ENCODE results near the gene ST6GALNAC1.
A peak's percentile ranks its signal among the peaks of the same experiment; 100 is the strongest.
"Not testable (repeated sequence)": the region's sequence is repeated elsewhere in the genome, so short reads cannot be mapped to it uniquely, and the experiment has no call there.

The ST6GALNAC1 gene

DNA sequence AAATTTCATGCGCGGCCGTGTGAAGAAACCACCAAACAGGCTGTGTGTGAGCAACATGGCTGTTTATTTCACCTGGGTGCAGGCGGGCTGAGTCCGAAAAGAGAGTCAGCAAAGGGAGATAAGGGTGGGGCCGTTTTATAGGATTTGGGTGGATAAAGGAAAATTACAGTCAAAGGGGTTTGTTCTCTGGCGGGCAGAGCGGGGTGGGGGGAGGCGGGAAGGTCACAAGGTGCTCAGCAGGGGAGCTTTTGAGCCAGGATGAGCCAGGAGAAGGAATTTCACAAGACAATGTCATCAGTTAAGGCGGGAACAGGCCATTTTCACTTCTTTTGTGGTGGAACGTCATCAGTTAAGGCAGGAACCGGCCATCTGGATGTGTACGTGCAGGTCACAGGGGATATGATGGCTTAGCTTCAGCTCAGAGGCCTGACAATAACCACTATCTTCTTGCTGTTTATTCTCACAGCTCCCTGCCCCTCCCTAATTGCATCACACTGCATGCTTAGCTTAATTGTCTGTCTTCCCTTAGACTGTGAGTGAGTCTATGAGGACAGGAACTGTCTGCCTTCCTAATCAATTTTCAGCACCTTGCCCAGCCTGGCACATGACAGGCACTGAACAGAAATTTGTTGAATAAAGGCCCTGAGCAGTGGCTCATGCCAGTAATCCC is 32.3 kb downstream of the ST6GALNAC1 start:
- DNase-seq = not testable (repeated sequence)

DNA sequence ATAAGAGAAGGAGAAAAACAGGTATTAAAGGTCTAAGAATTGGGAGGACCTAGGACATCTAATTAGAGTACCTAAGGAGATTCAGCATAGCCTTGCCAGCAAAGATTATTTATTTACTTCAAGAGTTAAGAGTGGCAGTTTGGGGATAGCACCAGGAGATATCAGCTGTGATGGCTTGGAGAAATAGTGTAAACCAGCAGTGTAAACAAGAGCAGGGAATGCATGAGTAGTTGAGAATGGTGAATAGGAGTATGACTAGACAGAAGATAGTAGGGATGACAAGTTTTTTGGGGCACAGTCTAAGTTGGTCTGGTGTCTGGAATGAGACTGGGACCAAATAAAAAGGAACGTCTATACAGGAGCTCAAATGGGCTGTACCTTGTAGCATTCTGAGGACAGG is 36.9 kb downstream of the ST6GALNAC1 start:
- DNase-seq = not testable (repeated sequence)

GRCh38 chr17:76601065-76601464 is 42.5 kb downstream of the ST6GALNAC1 start:
- DNase-seq = no peak

DNA sequence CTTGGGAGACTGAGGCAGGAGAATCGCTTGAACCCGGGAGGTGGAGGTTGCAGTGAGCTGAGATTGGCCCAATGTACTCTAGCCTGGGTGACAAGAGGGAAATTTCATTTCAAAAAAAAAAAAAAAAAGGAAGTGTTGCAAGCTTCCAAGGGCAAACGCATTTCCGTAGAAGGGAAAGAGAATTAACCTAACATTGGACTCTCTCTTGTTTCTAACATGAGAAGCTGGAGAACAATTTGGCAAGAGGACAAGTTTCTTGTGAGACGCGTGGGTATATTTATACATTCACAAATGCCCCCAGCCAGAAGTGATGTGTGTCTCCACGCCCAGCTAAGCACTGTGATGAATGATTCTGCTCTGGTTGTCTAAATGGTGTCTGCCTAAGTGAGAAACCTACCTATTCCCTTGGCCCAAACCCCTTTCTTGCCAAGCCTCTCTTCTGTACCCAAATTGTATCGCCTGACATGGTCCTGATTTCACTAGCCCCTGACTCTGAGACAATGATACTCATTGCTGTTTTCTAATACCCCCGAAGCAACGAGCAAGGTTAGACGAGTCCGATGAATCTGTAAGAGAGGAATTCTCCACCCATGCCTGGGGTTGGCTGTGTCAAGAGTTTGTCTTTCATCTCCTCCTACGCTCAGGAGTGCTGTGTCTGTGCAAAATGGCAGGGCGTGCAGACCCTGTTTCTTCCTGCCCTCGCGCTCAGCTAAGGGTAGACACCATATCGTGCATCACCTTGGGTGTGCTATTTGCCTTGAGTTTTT is 43.7 kb downstream of the ST6GALNAC1 start:
- no peak for DNase-seq

GRCh38 chr17:76598004-76598439 is 45.5 kb downstream of the ST6GALNAC1 start:
- no peak for DNase-seq

DNA sequence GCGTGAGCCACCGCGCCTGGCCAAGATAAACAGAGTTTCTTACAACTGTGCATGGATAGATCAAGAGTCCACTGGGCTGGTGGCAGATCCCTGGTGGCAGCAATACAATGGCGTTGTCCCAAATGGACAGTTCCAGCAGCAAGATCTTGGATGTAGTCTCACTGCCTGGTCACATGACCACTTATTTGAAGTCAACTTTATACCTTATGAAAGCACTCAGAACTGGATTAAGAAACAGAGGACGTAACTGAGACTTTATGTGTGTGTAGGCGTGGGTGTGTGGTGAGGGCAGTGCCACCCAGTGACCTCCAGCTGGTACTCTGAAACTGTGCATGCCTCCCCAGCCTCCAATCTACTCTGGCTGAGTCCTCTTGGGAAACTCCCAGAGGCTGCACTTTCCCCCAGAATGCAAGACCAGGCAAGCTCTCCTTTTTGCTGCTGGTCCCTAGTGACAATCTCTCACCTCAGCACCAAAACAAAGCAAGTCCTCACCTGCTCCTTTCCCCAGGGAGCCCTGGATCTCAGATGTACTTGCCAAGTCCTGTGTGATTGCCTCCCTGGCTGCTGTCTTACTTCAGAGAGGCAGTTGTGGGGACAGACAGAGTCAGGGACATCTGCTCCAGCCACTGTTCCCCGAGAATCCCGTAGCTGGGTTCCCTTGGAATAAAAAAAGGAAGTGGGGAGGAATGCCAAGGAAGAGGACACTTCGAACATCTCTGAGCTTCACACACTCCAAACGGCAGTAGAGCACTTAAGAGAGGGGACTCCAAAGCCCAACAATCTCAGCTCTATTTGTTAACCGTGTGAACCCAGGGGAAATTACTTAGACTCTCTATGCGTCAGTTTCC is 46.2 kb downstream of the ST6GALNAC1 start:
- DNase-seq = no peak

GRCh38 chr17:76594690-76595089 is 48.9 kb downstream of the ST6GALNAC1 start:
- no peak for DNase-seq

DNA sequence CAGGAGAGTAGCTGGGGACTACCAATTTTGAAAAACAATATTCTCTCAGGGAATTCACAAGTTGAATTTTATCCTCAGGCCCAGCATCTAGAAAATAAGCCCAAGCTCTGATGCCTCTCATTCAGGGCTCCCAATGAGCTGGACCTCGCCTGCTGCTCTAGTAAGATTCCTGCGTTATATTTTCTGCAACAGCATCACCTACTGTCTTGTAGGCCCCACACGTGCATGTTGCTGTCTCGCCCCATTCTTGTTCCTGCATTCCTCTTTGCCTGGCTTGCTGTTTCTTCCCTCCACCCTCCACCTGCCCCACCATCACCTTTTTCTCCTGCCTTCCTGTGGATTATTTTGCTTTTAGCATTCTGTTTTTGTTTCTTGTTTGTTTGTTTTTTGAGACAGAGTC is 49.6 kb downstream of the ST6GALNAC1 start:
- no peak for DNase-seq

DNA sequence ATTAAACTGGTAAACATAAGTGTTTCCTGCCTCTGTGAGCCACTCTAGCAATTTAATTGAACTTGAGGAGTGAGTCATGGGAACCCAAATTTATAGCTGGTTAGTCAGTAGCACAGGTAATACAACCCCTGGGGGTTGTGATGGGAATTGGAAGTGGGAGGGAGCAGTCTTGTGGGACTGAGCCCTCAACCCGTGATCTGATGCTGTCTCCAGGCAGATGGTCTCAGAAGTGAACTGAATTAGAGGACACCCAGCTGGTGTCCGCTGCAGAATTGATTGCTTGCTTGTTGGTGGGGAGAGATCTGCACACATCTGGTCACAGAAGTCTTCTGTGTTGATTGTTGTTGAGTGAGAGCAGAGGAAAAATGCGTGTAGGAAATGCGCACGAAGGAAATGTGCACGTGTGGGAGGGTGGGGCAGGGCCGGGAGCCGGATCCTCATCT is 50.2 kb downstream of the ST6GALNAC1 start:
- DNase-seq = no peak

- DNase-seq = no peak
Measured at GRCh38 chr17:76588182-76588581, 55.4 kb downstream of the ST6GALNAC1 start.

- DNase-seq = no peak
Measured at GRCh38 chr17:76586741-76587487, 56.6 kb downstream of the ST6GALNAC1 start.

DNA sequence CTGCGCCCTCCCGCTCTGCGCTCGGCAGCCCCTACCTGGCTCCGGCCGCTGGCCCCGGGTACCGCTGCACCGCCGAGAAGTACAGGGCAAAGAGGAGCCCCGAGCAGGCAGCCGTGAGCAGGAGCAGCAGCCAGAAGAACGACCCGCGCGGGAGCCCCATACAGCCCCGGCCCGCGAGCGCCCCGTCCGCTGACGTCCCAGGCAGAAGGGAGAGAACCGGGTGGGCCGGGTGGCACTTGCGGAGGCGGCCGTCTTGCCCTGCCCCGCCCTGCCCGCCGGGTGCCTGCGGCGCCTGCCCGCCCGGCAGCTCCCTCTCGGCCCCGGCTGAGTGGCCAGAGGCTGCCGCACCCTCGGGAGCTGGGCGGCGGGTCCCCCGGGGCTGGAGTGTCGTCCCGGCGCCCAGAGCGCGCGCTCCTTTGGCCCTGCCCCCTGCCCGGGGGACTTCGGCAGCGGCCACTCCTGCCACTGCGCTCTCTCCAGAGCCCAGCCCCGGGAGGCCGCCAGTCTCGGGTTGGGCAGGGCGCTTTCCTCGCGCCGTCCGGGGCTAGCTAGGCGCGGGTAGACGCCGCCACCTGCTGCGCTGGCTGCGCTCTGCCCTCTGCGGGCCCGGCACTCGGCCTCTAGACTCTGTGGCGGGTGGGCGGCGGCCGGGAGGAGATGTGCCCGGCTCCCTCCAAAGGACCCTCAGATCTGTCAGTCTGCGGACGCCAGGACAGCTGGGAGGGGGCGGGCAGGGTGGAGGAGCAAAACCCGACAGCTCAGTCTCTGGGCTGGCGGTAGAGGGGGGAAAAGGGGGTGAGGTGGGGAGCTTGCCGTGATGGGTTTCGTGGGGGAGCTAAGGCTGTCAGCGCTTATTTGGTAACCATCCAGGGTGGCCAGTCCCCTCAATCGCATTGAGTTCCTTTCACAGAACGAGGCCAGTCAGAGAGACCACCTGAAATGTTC is 57.6 kb downstream of the ST6GALNAC1 start, which contains the start of gene ST6GALNAC2:
Gene ST6GALNAC2, minus strand, starts transcription at position 212 of the 945 bp plus-strand sequence. Its CDS starts 52 bp downstream, at position 160.
- peak; percentile 45 for DNase-seq

DNA sequence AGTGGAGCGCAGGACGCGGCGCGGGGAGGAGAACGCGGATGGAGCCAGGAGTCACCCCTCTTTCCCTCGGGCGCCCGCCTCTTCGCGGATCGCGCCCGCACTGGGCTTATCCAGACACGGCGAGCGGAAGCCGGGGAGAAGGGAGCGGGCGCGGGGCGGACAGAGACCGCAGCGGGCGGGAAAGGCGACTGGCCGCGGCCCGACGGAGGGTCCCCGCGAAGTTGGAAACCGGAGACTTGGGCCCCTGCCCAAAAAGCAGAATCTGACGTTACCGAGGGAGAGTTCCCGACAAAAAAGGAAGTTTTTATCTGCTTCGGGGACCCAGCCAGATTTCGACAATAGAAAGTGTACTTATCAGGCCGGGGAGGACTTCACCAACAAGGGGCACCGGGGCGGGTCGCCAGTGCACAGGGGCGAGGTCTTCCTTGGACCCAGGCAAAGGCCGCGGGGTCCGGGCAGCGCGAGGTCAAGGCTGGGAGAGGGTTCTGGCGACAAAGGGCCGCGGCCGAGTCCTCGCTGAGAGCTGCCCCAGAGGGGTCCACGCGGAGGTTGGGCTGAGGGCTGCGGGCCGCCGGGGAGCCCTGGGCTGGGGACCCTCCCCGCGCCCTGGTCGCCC is 58.4 kb downstream of the ST6GALNAC1 start:
- peak; percentile 27 for DNase-seq

GRCh38 chr17:76584427-76585032 is 59.0 kb downstream of the ST6GALNAC1 start:
- DNase-seq = no peak

DNA sequence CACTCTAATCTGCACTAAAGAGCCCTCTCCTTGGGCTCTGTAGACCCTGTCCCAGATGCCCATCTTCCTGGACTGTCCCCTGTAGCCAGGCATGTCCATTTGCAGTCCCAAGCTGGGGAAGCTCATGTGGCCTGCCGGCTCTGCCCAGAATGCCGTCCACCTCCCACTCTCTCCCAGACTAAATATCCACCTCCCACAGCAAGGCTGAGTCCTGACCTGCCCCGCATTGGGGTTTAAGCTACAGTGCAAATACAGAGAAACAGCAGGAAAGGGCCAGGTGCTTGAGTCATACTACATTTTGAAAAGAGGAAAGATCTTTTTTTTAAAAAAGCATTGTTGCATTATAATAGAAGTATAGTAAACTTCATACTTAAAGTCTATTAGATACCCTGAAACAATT is 60.9 kb downstream of the ST6GALNAC1 start:
- DNase-seq = no peak

DNA sequence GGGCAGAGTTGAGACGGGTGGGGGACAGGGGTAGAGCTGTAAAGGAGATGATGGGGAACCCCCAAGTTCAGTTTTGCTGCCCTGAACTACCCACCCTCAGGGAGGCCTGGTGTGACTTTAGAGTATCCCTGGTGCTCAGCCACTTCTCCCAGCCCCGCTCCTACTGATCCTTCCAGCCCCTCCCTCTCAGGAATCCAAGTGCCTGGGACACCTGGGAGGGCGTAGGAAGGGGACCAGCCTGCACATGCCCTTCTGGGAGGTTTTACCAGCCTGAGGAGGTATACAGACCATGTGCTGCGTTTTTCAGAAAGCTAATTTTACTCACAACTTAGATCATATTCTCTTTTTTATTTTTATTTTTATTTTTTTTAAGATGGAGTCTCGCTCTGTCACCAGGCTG is 62.0 kb downstream of the ST6GALNAC1 start:
- no peak for DNase-seq

DNA sequence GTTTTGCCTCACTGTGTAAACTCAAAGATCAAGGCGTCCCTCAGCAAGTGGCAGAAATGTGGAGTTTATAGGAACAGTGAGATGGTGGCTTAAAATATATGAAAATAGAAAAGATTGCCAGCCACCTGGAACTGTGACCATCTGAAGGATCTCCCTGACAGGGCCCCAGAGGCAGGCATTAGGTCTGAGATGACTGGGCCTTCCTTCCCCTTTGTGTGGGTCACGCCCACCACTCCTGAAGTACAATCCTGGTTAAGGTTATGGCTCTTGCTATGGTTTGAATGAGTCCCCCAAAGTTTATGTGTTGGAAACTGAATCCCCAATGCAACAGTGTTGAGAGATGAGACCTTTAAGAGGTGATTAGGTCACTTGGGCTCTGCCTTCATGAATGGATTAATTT is 64.3 kb downstream of the ST6GALNAC1 start:
- no peak for DNase-seq

DNA sequence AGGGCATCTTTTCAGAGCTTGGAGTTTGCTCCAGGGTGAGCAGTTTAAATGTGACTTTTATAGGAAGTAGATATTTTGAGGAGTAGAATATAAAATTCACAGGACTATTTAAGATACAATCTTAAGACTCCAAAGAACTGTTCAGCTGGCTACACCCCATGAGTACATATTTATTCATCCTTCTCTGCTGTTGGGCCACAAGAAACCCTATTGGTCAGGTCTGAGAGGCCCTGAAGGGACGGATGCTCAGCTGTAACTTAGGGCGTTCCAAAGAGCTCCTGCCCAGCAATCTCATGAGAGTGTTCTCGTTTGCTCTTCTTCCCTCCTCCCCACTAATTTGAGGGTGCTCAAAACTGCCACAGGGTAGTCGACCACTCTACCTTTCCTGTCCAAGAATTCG is 65.2 kb downstream of the ST6GALNAC1 start:
- no peak for DNase-seq

- no peak for DNase-seq
Measured at GRCh38 chr17:76577876-76578275, 65.7 kb downstream of the ST6GALNAC1 start.

- no peak for DNase-seq
Measured at GRCh38 chr17:76576189-76576588, 67.4 kb downstream of the ST6GALNAC1 start.

Measured in CD4-positive, alpha-beta T cell treated with Interleukin-17A for 4 hours (primary cell).